T1000 (cell line): ENCODE measurements around the gene OSBPL8.

Experiments used
- DNase-seq: peaks from one replicate; lab custom pipeline; 2025; ENCODE audit warnings: mixed read lengths; lab: John Stamatoyannopoulos, UW

The OSBPL8 gene

DNA sequence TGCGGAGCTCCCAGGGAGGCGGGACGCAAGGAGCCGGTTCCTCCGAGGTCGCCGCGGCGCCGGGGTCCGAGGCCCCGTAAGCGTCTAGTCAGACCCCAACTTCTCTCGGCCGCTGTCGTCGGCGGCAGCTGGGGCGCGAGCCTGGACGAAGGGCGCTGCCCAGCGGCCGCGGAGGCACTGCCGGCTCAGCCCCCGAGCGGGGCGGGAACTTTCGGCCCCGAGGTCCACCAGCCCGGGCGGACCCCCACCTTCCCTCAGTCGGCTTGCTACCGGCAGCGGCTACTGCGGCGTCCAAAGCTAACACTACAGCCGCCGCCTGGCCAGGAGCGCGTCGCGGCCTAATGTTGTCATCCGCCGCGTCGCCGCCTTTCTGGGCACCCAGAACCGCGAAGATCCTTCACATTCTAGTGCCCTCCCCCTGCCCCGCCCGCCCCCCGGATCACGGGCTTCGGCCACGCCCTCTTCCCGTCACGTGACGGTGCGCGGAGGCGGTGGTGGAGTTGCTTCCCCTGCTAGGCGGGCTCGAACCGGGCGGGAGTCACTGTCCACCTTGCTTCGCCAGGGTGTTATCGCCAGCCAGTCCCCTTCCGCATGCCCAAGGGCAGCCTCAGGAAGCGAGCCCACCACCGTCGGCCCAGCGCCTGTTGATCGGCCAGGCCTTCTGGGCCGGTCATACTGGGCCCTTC lies at the start of gene OSBPL8:
TSS of gene OSBPL8 (minus strand) at position 372 of the 686 bp plus-strand sequence. CDS start 72,220 bp downstream, outside the sequence.
- DNase-seq, result peak; percentile 85

GRCh38 chr12:76608070-76608469 lies 48.5 kb upstream of the OSBPL8 start:
- no peak for DNase-seq

DNA sequence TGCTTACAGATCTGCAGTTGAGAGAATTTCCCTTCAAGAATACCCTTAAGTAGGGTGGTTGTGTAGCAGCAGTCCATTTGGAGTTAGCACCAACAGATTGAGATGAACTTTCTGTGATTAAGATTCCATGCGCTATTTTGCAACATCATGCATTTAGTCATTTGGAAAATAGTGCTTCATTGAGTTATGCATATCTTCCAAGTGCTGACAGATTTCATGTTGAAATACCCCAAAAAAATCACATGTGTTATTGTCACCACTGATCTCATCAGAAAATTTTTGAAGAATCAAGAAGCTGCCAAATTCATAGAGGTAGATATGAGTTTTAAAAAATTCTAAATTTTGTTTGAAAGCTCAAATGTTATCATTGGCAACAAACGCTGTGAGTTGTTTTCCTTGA lies 35.5 kb upstream of the OSBPL8 start:
- DNase-seq, result no peak

GRCh38 chr12:76591476-76591875 lies 31.9 kb upstream of the OSBPL8 start:
- no peak for DNase-seq

DNA sequence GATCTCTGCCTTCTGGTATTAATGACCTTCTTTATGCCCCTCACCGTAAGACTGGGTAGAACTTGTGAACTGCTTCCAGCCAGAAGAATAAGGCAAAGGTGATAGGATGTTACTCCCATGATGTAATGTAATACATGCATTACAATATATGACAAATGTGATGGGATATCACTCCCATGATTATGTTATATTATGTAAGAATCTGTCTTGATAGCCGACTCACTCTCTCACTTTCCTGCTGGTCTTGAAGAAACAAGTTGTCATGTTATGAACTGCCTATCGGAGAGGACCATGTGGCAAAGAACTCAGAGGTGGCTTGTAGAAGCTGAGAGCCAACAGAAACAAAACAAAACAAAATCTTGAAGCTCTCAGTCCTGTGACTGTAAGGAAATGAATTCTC lies 30.6 kb upstream of the OSBPL8 start:
- no peak for DNase-seq

- DNase-seq, result no peak
These were observed 29.5 kb upstream of the OSBPL8 start for GRCh38 chr12:76588881-76589565.

DNA sequence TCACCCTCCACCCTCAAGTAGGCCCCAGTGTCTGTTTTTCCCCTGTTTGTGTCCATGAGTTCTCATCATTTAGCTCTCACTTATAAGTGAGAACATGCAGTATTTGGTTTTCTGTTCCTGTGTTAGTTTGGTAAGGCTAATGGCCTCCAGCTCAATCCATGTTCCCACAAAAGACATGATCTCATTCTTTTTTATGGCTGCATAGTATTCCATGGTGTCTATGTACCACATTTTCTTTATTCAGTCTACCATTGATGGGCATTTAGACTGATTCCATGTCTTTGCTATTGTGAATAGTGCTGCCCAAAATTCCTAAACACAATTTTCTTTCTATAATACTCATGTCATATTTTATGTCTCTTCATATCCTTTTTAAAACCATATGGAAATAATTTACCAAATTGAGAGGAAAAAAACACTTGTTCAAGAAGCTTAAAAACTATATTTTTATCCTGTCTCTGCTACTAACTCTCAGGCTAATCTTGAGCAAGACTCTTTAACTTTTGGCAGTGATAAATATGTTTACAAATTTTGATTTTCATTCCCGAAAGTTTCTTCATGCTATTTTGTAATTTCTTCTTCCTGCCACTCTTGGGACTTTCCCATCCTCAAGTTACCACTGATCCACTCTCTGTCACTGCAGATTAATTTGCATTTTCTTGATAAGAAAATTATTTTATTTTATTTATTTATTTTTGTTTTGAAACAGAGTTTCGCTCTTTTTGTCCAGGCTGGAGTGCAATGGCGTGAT lies 28.0 kb upstream of the OSBPL8 start:
- no peak for DNase-seq

- DNase-seq, result no peak
These were observed 27.3 kb upstream of the OSBPL8 start for GRCh38 chr12:76586764-76587395.

- DNase-seq, result no peak
These were observed 23.7 kb upstream of the OSBPL8 start for GRCh38 chr12:76583301-76583700.

GRCh38 chr12:76573840-76574373 lies 14.3 kb upstream of the OSBPL8 start:
- DNase-seq, result no peak

DNA sequence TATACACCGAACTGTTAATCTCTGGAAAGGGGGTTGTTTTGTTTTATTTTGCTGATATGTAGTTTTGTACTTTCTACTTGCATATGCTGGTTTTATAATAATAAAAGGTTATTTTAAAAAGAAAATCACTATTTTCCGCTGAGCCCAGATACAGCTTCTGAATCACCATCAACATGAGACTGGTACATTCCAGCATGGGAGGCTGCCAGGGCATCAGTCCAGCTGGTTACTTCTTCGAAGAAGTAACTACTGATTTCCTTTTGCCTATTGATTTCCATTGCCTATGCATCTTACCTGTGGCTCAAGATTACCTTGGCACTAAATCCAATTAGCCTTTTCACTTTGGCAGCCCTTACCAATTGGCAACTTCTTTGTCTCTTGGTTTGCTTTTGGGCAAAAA lies 11.7 kb upstream of the OSBPL8 start:
- DNase-seq, result no peak

- DNase-seq, result no peak
These were observed 10.4 kb upstream of the OSBPL8 start for GRCh38 chr12:76569685-76570604.

GRCh38 chr12:76568888-76569551 lies 9.4 kb upstream of the OSBPL8 start:
- DNase-seq, result no peak

DNA sequence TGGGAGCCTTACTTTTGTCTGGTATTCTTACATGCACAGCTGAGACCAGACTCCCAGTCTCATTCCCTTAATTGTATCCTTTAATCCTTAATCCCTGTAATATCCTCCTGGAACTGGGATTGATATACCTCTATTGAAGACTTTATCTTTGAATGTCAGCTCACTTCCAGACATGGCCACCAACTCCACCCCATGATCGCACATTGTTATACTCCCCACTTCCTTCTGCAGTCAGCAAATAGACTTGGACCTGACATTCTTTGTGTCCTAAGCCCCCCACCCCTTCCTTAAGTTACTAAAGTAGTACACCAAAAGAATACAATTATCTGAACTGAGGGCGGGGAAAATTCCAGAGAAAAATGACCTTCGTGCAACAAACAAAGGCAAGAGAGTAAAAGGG lies 8.6 kb upstream of the OSBPL8 start:
- DNase-seq, result no peak

- no peak for DNase-seq
These were observed 3.5 kb upstream of the OSBPL8 start for GRCh38 chr12:76563061-76563460.

DNA sequence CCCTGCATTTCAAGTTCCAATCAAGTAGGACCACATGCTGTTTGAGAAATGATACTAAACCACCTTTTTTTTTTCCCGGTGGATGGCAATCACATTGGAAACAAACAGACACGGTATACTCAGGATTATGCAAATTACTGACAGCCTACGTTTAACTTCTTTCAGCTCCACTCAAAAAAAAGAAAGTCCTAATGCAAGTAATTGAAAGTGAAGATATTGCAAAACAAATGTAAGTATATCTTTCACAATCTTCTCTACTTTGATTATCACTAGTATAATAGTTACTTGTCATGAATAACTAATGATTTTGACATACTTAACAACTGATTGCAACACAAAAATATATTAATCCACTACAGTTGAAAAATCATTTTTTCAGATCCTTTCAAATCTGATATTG lies 2.6 kb upstream of the OSBPL8 start:
- no peak for DNase-seq

- DNase-seq, result no peak
These were observed 518 bp upstream of the OSBPL8 start for GRCh38 chr12:76560086-76560491.

DNA sequence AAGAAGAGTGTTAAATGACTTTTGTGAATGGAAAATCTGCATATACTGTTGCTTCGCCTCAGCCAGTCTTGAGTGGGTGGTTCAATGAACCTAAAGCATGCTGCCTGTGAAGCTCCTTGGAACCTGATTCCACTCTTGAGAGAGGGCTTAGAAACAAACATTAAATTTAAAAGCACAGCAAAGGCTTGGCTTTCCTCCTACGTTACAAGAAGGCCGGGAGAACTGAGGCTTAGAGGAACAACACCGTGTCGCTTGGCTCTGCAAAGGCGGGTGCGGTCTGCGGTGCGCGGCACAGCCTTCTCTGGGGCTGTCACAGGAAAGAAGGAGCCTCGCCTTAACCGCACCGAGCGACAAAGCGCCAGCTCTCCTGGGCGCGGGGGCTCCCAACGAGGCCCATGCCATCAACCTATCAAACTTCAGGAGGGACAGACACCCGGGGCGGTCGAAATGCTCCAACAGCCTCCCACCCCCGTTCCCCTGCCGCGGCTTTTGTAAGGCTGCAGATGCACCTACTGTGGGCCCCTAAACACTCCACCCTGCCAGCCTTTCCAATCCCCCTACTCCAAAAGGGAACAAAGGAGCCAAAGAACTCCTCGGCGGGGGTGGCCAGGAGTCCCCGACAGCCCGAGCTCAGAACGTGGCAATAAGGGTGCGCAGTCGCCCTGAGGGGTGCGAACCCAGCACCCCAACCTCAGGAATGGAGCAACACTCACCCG lies 729 bp downstream of the OSBPL8 start:
- no peak for DNase-seq

- DNase-seq, result no peak
These were observed 3.2 kb downstream of the OSBPL8 start for GRCh38 chr12:76556368-76556767.

- DNase-seq, result no peak
These were observed 3.8 kb downstream of the OSBPL8 start for GRCh38 chr12:76555797-76556196.
